Skeletal muscle satellite cell (primary cell): ENCODE data around the gene TTK. TPM values are rescaled to one million over a fixed set of nuclear protein-coding genes. Genes with fewer than 3 reads are reported as not detected.

Source experiments
- H3K27me3 ChIP-seq: 2 replicates; pipeline ENCODE4 v1.7.0; 2013; ENCODE audit warnings: low read length; ENCODE audit not compliant: control insufficient read depth, insufficient read depth
- H3K36me3 ChIP-seq: 2 replicates; pipeline ENCODE4 v1.7.0; 2013; ENCODE audit warnings: mild to moderate bottlenecking, control low read depth, low read length; ENCODE audit not compliant: insufficient read depth
- H3K4me1 ChIP-seq: 2 replicates; pipeline ENCODE4 v1.7.0; 2013; ENCODE audit warnings: low read length; ENCODE audit not compliant: control insufficient read depth, insufficient read depth
- H3K4me2 ChIP-seq: 2 replicates; pipeline ENCODE4 v1.7.0; 2013; ENCODE audit warnings: mild to moderate bottlenecking, low read length
- H3K4me3 ChIP-seq: 2 replicates; pipeline ENCODE4 v1.7.0; 2013; ENCODE audit warnings: low read length
- H3K9ac ChIP-seq: 2 replicates; pipeline ENCODE4 v1.7.0; 2013; ENCODE audit warnings: mild to moderate bottlenecking, low read depth, low read length, moderate library complexity
- H3K9me3 ChIP-seq: replicated peaks from 2 replicates; pipeline ENCODE4 v1.7.0; 2013; ENCODE audit warnings: mild to moderate bottlenecking, control low read depth, low read length
- total RNA-seq: library from RNA; depleted of rRNA; stranded (reverse); fragments of >200 nt; gene quantifications from 2 replicates; pipeline ENCODE4 v1.2.3, GENCODE V29; 2012; rRNA removed

Gene TTK
- total RNA-seq = 17.5 and 18.8 TPM in 2 replicates

GRCh38 chr6:80004173-80005072 lies at the start of gene TTK:
Gene TTK, plus strand, starts transcription at chr6:80004649. Its CDS starts 1,195 bp downstream, at chr6:80005844.
- H3K9ac ChIP-seq = peak within 1 kb of the TSS; percentile 84
- H3K9me3 ChIP-seq = no peaks in the 10 kb centered on the region
- H3K36me3 ChIP-seq = peaks cover 4% of the 10 kb centered on the region
- peak within 1 kb of the TSS; percentile 91 for H3K4me2 ChIP-seq
- peaks cover 1% of the 10 kb centered on the region for H3K27me3 ChIP-seq
- peak within 1 kb of the TSS; percentile 89 for H3K4me3 ChIP-seq
- H3K4me1 ChIP-seq = peaks cover 13% of the 10 kb centered on the region

DNA sequence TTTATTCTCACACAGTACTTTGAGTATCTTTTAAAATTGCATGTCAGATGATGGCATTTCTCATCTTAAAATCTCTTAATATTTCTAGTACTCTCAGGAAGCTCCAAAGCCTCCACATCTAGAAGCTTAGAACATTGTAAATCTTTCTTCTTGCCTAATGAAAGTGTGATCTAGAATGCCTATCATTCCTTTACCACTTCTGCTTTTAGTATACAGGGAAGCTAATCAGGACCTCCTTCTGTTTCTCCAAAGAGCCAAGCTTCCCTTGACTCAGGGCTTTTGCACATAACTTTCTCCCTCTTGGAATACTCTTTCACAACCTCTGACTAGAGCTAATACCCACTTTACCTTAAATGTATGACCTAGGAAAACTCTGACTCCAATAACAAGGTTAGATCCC lies 49.6 kb upstream of the TTK start:
- Histone ChIP-seq H3K9me3 (no peaks in the 10 kb centered on the region), H3K36me3 (no peaks in the 10 kb centered on the region), H3K9ac (no peak overlapping the region), H3K4me1 (no peaks in the 10 kb centered on the region), H3K27me3 (peaks cover 8% of the 10 kb centered on the region), H3K4me3 (no peak overlapping the region), H3K4me2 (no peak overlapping the region)

GRCh38 chr6:79964607-79965081 lies 39.8 kb upstream of the TTK start:
- H3K27me3 ChIP-seq = peaks cover 11% of the 10 kb centered on the region
- H3K4me2 ChIP-seq = no peak overlapping the region
- no peak overlapping the region for H3K4me3 ChIP-seq
- no peaks in the 10 kb centered on the region for H3K9me3 ChIP-seq
- no peaks in the 10 kb centered on the region for H3K4me1 ChIP-seq
- H3K9ac ChIP-seq = no peak overlapping the region
- H3K36me3 ChIP-seq = no peaks in the 10 kb centered on the region

DNA sequence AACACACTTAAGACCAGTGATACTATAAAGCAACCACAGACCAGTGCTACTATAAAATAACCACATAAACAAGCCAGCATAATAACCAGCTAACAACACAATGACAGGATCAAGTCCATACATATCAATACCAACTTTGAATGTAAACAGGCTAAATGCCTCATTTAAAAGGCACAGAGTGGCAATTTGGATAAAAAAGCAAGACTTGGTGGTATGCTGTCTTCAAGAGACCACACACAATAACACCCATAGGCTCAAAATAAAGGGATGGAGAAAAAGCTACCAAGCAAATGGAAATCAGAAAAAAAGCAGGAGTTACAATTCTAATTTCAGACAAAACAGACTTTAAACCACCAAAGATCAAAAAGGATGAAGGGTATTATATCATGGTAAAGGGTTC lies 37.3 kb upstream of the TTK start:
- Histone ChIP-seq H3K36me3 (no peaks in the 10 kb centered on the region), H3K4me2 (no peak overlapping the region), H3K4me3 (no peak overlapping the region), H3K4me1 (no peaks in the 10 kb centered on the region), H3K9ac (no peak overlapping the region), H3K27me3 (peaks cover 7% of the 10 kb centered on the region), H3K9me3 (no peaks in the 10 kb centered on the region)

- Histone ChIP-seq H3K27me3 (peaks cover 18% of the 10 kb centered on the region), H3K9me3 (no peaks in the 10 kb centered on the region), H3K4me1 (no peaks in the 10 kb centered on the region), H3K4me3 (no peak overlapping the region), H3K36me3 (no peaks in the 10 kb centered on the region), H3K4me2 (no peak overlapping the region), H3K9ac (no peak overlapping the region)
Observed at GRCh38 chr6:79969784-79970183, 34.7 kb upstream of the TTK start.

- H3K36me3 ChIP-seq = no peaks in the 10 kb centered on the region
- peaks cover 18% of the 10 kb centered on the region for H3K27me3 ChIP-seq
- no peak overlapping the region for H3K4me2 ChIP-seq
- no peaks in the 10 kb centered on the region for H3K9me3 ChIP-seq
- H3K4me1 ChIP-seq = no peaks in the 10 kb centered on the region
- no peak overlapping the region for H3K9ac ChIP-seq
- H3K4me3 ChIP-seq = no peak overlapping the region
Observed at GRCh38 chr6:79971193-79971592, 33.3 kb upstream of the TTK start.

GRCh38 chr6:79981652-79982051 lies 22.8 kb upstream of the TTK start:
- Histone ChIP-seq H3K27me3 (peaks cover 9% of the 10 kb centered on the region), H3K4me3 (no peak overlapping the region), H3K4me1 (no peaks in the 10 kb centered on the region), H3K9ac (no peak overlapping the region), H3K36me3 (no peaks in the 10 kb centered on the region), H3K4me2 (no peak overlapping the region), H3K9me3 (no peaks in the 10 kb centered on the region)

GRCh38 chr6:79984261-79984660 lies 20.2 kb upstream of the TTK start:
- H3K9ac ChIP-seq = no peak overlapping the region
- no peaks in the 10 kb centered on the region for H3K4me1 ChIP-seq
- H3K9me3 ChIP-seq = no peaks in the 10 kb centered on the region
- no peaks in the 10 kb centered on the region for H3K36me3 ChIP-seq
- H3K4me2 ChIP-seq = no peak overlapping the region
- H3K4me3 ChIP-seq = no peak overlapping the region
- peaks cover 6% of the 10 kb centered on the region for H3K27me3 ChIP-seq

DNA sequence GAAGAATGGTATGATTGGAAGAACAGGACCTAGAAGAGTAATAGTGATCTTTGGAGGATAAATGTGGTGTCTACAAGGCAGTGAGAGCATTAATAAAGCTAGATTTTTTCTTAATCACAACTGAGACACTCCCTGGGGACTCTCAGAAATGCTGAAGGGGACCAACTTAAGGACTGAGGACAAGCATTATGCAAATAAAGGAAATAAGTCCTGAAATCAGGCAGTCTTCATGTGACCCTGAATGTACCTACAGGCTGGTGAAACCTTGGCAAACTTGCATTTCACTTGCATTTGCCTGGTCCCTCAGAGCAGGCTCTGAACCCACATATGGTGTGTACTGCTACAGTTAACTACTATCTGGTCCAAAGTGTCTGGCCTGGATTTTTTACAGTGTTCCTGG lies 19.3 kb upstream of the TTK start:
- H3K9ac ChIP-seq = no peak overlapping the region
- H3K4me3 ChIP-seq = no peak overlapping the region
- no peaks in the 10 kb centered on the region for H3K9me3 ChIP-seq
- peaks cover 11% of the 10 kb centered on the region for H3K27me3 ChIP-seq
- H3K36me3 ChIP-seq = no peaks in the 10 kb centered on the region
- H3K4me1 ChIP-seq = no peaks in the 10 kb centered on the region
- no peak overlapping the region for H3K4me2 ChIP-seq

- Histone ChIP-seq H3K36me3 (no peaks in the 10 kb centered on the region), H3K9me3 (no peaks in the 10 kb centered on the region), H3K4me2 (no peak overlapping the region), H3K4me1 (no peaks in the 10 kb centered on the region), H3K4me3 (no peak overlapping the region), H3K27me3 (peaks cover 22% of the 10 kb centered on the region), H3K9ac (no peak overlapping the region)
Observed at GRCh38 chr6:79989641-79990040, 14.8 kb upstream of the TTK start.

GRCh38 chr6:79993012-79993910 lies 11.2 kb upstream of the TTK start:
- Histone ChIP-seq H3K36me3 (no peaks in the 10 kb centered on the region), H3K27me3 (peaks cover 43% of the 10 kb centered on the region), H3K4me2 (no peak overlapping the region), H3K4me3 (no peak overlapping the region), H3K9ac (no peak overlapping the region), H3K4me1 (no peaks in the 10 kb centered on the region), H3K9me3 (no peaks in the 10 kb centered on the region)
